ENCODE measurements around the gene C20orf144.

GRCh38 chr20:33667245-33667675 lies 5.1 kb downstream of the C20orf144 start:
- TF ChIP-seq EP300 (IDR thresholded peaks at IDR 0.05) = no peak
- TF ChIP-seq POLR2A (IDR thresholded peaks at IDR 0.05) = no peak
